Skeletal muscle satellite cell (primary cell): ENCODE measurements around the gene CD300LB.
"Not testable (repeated sequence)": the region's sequence is repeated elsewhere in the genome, so short reads cannot be mapped to it uniquely, and the experiment has no call there.

Experiments used
- H3K27me3 ChIP-seq: 2 replicates; pipeline ENCODE4 v1.7.0; 2013; ENCODE audit warnings: low read length; ENCODE audit not compliant: control insufficient read depth, insufficient read depth
- H3K36me3 ChIP-seq: 2 replicates; pipeline ENCODE4 v1.7.0; 2013; ENCODE audit warnings: mild to moderate bottlenecking, control low read depth, low read length; ENCODE audit not compliant: insufficient read depth
- H3K4me1 ChIP-seq: 2 replicates; pipeline ENCODE4 v1.7.0; 2013; ENCODE audit warnings: low read length; ENCODE audit not compliant: control insufficient read depth, insufficient read depth
- H3K4me2 ChIP-seq: 2 replicates; pipeline ENCODE4 v1.7.0; 2013; ENCODE audit warnings: mild to moderate bottlenecking, low read length
- H3K4me3 ChIP-seq: 2 replicates; pipeline ENCODE4 v1.7.0; 2013; ENCODE audit warnings: low read length
- H3K9ac ChIP-seq: 2 replicates; pipeline ENCODE4 v1.7.0; 2013; ENCODE audit warnings: mild to moderate bottlenecking, low read depth, low read length, moderate library complexity
- H3K9me3 ChIP-seq: replicated peaks from 2 replicates; pipeline ENCODE4 v1.7.0; 2013; ENCODE audit warnings: mild to moderate bottlenecking, control low read depth, low read length

The CD300LB gene

DNA sequence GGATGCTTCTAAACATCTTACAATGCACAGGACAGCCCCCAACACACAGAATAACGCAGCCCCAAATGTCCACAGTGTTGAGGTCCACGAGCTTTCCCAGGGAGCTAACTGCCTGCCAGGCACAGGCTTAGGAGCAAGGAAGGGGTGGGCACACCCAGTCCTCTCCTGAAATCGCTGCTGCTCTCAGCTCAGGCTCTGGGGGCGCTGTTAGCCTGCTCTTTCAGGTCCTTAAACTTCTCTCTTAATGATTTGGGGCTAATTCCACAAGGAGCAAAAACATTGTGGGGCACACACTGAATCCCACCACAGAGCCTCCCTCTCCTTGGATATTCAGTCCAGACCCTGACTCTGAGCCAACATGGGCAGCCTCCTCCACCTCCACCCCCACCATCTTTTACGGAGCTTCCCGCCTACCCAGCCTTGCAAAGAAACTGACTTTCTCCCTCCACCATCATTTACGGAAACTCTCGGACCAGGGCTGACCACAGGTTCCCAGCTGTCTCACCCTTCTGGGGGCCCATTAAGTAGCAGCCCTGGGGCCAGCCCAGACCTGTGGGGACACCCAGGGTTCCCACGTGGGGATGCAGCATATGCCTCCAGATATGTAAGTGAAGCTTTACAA, 35.0 kb upstream of the CD300LB start:
- Histone ChIP-seq H3K36me3 (no peaks in the 10 kb centered on the region), H3K4me1 (no peaks in the 10 kb centered on the region), H3K27me3 (no peaks in the 10 kb centered on the region), H3K9me3 (no peaks in the 10 kb centered on the region), H3K9ac (no peak overlapping the region), H3K4me2 (no peak overlapping the region), H3K4me3 (no peak overlapping the region)

DNA sequence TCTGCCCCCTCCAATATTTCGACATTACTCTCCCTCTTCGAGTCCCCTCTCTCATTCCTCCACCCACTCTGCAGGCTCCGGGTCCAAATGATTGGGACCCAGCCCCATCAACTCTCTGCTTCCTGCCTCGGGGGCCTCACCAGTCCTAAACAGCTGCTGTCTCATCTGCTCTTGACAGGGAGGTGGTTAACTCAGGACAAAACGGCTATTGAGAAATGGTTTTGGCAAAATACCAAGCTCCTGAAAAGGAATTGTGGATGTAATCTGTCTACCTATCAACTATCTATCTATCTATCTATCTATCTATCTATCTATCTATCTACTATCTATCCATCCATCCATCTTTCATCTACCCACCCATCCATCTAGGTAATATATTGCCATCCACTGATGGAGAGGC, 33.9 kb upstream of the CD300LB start:
- Histone ChIP-seq H3K36me3 (no peaks in the 10 kb centered on the region), H3K4me3 (no peak overlapping the region), H3K9me3 (no peaks in the 10 kb centered on the region), H3K4me1 (no peaks in the 10 kb centered on the region), H3K27me3 (no peaks in the 10 kb centered on the region), H3K4me2 (no peak overlapping the region), H3K9ac (no peak overlapping the region)

DNA sequence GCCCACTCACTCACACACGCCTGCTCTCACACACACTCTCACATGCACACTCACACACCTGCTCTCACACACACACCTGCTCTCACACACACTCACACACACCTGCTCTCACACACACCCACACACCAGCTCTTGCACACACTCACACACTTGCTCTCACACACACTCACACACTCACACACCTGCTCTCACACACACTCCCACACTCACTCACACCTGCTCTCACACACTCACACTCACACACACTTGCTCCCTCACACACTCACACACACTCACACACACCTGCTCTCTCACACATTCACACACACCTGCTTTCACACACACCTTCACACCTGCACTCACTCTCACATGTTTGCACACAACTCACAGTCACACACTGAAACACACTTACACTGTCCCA, 32.1 kb upstream of the CD300LB start:
- Histone ChIP-seq H3K4me1 (no peaks in the 10 kb centered on the region), H3K4me2 (no peak overlapping the region), H3K4me3 (no peak overlapping the region), H3K36me3 (no peaks in the 10 kb centered on the region), H3K9ac (no peak overlapping the region), H3K9me3 (no peaks in the 10 kb centered on the region), H3K27me3 (no peaks in the 10 kb centered on the region)

DNA sequence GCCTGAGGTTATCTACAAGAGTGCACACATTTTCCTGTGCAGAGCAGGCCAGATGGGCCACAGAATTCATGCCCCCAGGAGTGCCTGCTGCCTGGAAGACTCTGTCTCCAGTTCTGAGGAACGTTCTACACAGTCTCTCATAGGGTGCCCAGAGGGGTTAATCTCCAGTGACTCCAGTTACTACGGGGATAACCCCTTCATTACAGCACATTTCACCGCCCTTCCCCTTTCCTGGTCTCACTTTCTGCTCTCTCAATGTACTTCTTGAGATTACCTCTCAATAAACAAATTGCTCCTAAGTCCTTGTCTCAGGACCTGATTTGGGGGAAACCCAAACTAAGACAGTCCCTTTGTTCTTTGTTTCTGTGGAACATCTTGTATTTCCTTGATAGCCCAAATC, 30.3 kb upstream of the CD300LB start:
- Histone ChIP-seq H3K4me3 (no peak overlapping the region), H3K36me3 (no peaks in the 10 kb centered on the region), H3K4me2 (no peak overlapping the region), H3K9ac (no peak overlapping the region), H3K27me3 (no peaks in the 10 kb centered on the region), H3K9me3 (no peaks in the 10 kb centered on the region), H3K4me1 (no peaks in the 10 kb centered on the region)

DNA sequence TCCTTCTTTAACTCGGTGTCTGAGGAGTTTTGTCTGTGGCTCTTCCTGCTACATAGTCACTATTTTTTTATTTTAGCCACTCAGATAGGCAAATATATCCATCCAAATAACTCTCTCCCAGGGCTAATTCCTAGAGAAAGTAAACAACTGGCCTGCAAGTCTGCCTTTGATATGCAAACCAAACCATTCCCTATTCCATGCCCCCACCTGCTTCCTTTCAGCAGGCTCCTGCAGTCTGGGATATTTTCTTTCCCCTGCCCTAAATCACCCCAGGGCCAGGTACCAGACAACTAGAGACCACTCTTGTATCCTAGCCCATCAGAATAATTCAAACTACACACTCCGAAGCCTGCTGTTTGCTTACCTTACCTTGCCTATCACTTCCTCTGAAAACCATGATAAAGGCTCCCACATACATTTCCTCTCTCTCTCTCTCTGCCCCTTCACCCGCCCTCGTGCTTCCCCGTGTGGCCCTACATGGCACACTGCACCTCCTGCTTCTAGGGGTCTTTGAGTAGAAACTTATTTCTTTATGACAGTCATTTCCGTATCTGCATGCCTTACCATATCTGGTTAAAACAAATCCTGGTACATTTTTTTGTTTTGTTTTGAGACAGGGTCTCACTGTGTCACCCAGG, 27.7 kb upstream of the CD300LB start:
- Histone ChIP-seq H3K4me1 (no peaks in the 10 kb centered on the region), H3K36me3 (no peaks in the 10 kb centered on the region), H3K27me3 (no peaks in the 10 kb centered on the region), H3K4me2 (no peak overlapping the region), H3K9me3 (no peaks in the 10 kb centered on the region), H3K9ac (no peak overlapping the region), H3K4me3 (no peak overlapping the region)

DNA sequence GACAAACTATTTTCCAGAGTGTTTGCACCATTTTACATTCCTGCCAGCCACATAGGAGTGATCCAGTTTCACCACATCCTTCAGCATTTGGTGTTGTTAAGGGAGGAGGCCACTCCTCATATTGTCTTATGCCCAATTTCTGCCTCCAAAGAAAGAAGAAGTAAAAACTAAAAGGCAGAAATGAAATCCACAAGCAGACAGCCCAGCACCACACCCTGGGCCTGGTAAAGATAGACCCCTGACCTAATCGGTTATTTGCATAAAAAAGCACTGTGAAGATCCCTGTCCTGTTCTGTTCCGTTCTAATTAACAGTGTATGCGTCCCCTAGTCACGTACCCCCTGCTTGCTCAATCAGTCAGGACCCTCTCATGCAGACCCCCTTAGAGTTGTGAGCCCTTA, 27.1 kb upstream of the CD300LB start:
- H3K4me3 ChIP-seq, H3K9ac ChIP-seq, H3K9me3 ChIP-seq, H3K36me3 ChIP-seq, H3K27me3 ChIP-seq, H3K4me2 ChIP-seq, H3K4me1 ChIP-seq: not testable (repeated sequence)

DNA sequence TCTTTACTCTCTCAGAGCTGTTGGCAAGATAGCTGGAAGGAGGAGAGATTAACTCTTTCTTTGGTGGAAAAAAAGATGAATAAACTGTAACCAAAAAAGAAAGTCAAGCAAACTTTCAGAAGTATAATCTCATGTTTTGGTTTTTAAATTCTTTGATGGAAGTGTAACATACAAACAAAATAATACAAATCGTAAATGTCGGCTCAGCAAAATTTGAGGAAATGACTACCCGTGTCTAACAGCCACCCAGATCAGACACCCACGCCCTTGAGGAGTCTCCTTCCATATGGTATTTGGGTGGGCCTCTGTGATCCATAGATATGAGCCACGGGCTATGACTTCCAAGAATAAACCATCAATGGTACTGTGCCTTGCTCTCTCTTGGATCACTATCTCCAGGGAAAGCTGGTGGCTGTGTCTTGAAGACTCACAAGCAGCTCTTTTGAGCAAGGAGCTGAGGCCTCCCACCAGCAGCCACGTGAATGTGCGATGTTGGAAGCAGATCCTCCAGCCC, 24.2 kb upstream of the CD300LB start:
- no peaks in the 10 kb centered on the region for H3K27me3 ChIP-seq
- peaks cover 2% of the 10 kb centered on the region for H3K9me3 ChIP-seq
- H3K4me2 ChIP-seq, result no peak overlapping the region

DNA sequence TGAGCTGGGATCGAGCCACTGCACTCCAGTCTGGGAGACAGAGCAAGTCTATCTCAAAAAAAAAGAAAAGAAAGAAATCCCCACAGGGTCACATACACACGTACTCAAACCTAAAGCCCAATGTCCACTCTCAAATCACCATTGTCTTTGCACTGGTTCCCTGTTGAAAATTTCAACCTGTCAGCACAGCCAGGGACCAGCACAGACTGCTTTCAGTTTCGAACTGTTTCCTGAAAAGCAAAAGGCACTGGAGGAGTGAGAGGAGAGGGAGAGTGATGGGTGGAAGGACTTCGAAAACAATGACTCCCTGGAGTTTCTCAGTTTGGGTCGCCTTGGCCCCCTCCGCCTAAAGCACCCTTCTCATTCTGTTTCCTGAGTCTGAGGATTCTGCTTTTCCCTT, 23.6 kb upstream of the CD300LB start:
- no peaks in the 10 kb centered on the region for H3K36me3 ChIP-seq
- no peaks in the 10 kb centered on the region for H3K4me1 ChIP-seq
- H3K9me3 ChIP-seq, result peaks cover 2% of the 10 kb centered on the region
- H3K27me3 ChIP-seq, result no peaks in the 10 kb centered on the region
- H3K4me3 ChIP-seq, result no peak overlapping the region
- H3K4me2 ChIP-seq, result no peak overlapping the region
- H3K9ac ChIP-seq, result no peak overlapping the region

More for the DNA sequence above, 24.2 kb upstream of the CD300LB start:
- H3K4me3 ChIP-seq, result no peak overlapping the region
- no peaks in the 10 kb centered on the region for H3K36me3 ChIP-seq
- no peak overlapping the region for H3K9ac ChIP-seq
- no peaks in the 10 kb centered on the region for H3K4me1 ChIP-seq

DNA sequence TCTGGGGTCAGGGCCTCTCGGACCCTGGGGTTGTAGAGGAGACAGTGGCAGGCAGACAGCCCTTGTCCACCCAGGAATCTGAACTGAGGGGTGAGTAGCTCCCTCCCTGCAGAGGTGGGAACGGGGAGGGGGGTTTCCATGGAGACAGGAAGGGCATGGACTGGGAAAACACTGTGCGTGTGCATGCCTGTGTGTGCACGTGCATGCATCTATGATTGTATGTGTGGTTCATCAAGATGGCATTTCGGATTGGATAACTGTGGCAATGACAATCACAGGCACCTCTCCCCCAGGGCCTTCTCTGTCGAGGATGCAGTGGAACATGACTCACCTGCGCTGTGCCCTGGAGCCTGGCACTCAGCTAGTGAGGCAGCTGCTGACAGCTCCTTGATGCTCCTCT, 20.8 kb upstream of the CD300LB start:
- Histone ChIP-seq H3K4me2 (no peak overlapping the region), H3K36me3 (no peaks in the 10 kb centered on the region), H3K9ac (no peak overlapping the region), H3K4me3 (no peak overlapping the region), H3K27me3 (no peaks in the 10 kb centered on the region), H3K9me3 (peaks cover 2% of the 10 kb centered on the region), H3K4me1 (no peaks in the 10 kb centered on the region)

DNA sequence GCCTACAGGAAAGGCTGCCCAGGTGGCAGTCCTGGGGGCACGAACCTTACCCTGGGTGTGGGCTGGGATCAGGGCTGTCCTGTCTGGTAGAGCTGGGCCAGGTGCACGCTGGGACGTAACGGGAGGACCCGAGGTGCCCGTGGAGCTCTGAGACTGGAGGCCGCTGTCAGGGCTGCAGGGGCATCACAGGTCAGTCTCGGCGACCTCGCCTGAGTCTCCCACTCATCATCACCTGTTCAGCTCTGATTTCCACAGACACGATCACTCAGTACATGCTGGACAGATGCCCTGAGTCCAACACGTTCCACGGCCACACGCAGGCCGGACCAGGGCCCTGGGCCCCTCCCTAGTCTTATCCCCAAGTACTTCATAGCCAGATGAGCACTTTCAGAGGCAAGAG, 19.3 kb upstream of the CD300LB start:
- Histone ChIP-seq H3K4me3 (no peak overlapping the region), H3K4me1 (no peaks in the 10 kb centered on the region), H3K9ac (no peak overlapping the region), H3K4me2 (no peak overlapping the region), H3K36me3 (no peaks in the 10 kb centered on the region), H3K9me3 (peaks cover 5% of the 10 kb centered on the region), H3K27me3 (no peaks in the 10 kb centered on the region)

DNA sequence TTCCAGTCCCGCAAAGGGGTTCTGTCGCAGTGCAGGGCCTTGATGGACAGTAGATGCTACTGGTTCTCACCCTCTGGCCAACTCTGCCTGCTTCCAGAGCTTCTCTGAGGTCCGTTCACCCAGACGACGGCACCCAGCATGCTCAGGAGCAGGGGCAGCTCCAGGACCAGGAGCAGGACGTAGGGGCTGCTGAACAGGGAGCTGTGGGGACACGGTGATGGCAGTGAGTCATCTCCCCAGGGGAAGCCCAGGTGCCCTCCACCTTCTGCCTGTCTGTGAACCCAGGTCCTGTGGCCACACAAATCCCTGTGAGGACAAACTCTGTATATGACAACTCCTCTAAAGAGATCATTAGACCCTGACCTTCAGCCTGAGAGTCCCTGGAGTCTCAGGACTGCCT, 18.1 kb upstream of the CD300LB start:
- no peak overlapping the region for H3K4me3 ChIP-seq
- no peak overlapping the region for H3K4me2 ChIP-seq
- peaks cover 5% of the 10 kb centered on the region for H3K9me3 ChIP-seq
- no peak overlapping the region for H3K9ac ChIP-seq
- H3K36me3 ChIP-seq, result no peaks in the 10 kb centered on the region
- H3K27me3 ChIP-seq, result no peaks in the 10 kb centered on the region
- no peaks in the 10 kb centered on the region for H3K4me1 ChIP-seq

DNA sequence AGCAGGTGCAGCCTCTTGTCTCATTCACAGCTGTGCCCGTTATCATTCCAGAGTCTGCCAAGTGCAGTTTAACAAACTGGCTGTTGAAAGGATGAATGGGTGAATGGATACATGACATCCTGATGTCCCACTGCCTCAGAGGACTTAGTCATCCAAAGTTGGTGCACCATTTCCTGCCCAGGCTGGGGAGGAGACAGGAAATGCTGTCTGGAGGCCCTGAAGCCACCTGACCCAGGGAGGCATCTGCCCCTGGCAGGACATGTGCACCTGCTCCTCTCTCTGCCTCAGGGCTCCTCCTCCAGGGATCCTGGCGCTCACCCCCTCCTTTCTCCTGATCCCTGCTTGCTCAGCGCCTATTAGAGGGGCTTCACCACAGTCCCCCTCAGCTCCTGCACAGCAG, 16.5 kb upstream of the CD300LB start:
- H3K9me3 ChIP-seq, result peaks cover 5% of the 10 kb centered on the region
- no peak overlapping the region for H3K4me2 ChIP-seq
- H3K27me3 ChIP-seq, result no peaks in the 10 kb centered on the region
- H3K4me3 ChIP-seq, result no peak overlapping the region
- no peaks in the 10 kb centered on the region for H3K36me3 ChIP-seq
- no peak overlapping the region for H3K9ac ChIP-seq
- H3K4me1 ChIP-seq, result no peaks in the 10 kb centered on the region
